HG03575 (cell line): ENCODE measurements around the gene LRRK1.
"Not testable (repeated sequence)": the region's sequence is repeated elsewhere in the genome, so short reads cannot be mapped to it uniquely, and the experiment has no call there.

Source experiments
- ATAC-seq: cut with Tn5 transposase; IDR thresholded peaks from one replicate; pipeline ENCODE4 v1.9.1; 2021; ENCODE audit not compliant: unreplicated experiment, insufficient number of reproducible peaks, low FRiP score; ENCODE audit errors: extremely low read depth

Gene LRRK1

DNA sequence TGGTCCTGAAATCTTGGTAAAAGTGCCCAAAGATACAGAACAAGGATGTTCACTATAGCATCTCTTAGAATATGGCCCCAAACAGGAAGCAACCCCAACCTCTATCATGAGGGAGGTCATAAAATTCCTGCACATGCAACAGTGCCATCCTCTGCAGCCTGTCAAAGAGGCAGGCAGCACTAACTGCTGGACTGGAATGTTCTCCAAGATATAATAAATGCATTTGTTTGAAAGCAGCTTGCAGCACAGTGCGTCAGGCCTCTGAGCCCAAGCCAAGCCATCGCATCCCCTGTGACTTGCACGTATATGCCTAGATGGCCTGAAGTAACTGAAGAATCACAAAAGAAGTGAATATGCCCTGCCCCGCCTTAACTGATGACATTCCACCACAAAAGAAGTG lies 153.1 kb downstream of the LRRK1 start:
- not testable (repeated sequence) for ATAC-seq

DNA sequence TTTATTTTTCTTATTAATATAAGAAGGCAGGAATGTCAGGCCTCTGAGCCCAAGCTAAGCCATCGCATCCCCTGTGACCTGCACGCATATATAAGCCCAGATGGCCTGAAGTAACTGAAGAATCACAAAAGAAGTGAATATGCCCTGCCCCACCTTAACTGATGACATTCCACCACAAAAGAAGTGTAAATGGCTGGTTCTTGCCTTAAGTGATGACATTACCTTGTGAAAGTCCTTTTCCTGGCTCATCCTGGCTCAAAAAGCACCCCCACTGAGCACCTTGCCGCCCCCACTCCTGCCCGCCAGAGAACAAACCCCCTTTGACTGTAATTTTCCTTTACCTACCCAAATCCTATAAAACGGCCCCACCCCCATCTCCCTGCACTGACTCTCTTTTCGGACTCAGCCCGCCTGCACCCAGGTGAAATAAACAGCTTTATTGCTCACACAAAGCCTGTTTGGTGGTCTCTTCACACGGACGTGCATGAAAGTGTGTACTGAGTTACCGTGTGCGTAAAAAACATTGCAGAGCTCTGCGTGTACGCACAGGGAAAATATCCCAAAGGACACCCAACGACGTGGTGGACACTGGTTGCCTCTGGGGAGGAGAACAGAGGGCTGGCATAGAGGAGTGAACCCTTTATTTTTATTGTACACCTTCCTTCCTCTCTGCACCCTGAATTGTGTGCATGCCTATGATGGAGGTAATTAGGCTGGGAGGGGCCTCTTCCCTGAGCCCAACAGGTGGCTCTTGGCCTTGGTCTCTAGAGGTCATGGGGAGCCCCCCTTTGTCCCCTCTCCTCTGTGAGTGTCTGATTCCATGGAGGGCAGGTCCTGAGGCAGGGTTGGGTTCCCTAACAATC lies 158.9 kb downstream of the LRRK1 start:
- not testable (repeated sequence) for ATAC-seq

DNA sequence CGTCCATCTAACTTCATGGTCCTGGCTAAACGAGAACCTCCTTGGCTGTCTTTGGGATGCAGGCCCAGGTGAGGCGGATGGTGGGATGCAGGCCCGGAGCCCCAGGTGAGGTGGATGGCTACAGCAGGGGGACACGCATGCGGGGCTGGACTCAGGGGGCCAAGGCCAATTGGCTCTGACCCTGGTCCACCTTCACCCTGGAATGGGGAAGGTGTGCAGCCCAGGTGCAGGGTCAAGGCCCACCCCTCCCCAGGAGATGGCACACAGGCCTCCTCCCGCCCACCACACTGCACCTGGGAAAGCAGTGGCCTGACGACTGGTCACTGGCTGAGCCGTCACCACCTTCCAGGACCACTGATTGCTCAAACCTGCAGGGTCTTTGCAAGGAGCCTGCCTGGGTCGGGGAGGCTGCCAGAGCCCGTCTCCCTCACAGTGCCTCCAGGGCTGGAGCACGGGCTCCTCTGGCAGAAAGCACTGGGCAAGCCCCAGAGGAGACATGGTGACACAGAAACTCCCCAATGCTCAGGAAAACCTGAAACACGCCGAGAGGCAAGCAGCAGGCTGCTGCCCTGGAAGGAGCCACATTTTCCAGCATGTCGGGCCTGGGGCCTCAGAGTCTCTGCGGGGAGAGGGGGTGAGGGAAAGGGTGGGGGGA lies 159.6 kb downstream of the LRRK1 start:
- ATAC-seq: no peak

DNA sequence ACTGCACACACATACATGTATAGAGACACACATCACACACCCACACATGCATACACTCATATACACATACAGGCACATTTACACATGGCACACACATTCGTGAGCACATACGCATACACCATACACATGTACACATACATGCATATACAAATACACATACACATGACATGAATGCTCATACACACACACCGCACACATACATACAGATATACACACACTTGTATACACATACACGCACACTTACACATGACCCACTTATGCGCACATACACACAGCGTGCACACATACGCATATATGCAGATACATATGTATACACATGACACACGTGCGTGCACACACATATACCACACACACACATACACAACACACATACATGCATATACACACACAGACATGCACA lies 162.7 kb downstream of the LRRK1 start:
- ATAC-seq: no peak

DNA sequence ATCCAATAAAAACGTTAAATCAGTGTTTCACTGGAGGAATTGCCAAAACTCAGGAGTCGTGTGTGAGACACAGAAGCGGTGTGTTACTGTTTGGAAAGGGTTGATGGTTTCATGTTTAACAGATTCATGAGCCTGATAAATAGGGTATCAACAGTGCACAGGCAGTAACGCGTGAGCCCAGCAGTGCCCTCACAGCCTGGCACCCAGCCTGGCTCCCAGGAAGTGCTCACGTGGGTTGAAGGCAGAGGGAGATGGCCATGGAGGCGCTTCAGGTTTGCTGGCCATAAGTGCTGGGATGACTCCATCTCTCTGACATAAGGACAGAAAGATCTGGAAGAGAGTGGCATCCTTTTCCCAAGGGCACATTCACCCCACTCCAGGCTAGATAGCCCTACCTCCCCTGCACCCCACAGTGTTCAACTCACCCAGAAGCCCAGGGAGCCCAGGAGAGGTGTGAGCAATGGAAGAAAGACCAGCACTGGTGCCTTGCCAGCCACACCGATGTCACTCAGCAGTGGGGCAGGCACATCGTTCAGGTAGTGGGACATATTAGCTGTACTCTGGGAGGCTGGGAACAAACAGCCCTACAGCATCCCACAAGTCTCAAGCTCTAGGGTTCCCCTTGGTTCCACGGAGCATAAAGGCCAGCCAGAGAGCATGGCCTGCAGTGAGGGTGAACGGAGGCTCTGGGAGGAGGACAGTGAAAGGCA lies 164.3 kb downstream of the LRRK1 start:
- ATAC-seq: no peak

GRCh38 chr15:101084801-101085200 lies 165.6 kb downstream of the LRRK1 start:
- ATAC-seq: no peak

GRCh38 chr15:101085311-101085700 lies 166.1 kb downstream of the LRRK1 start:
- no peak for ATAC-seq

GRCh38 chr15:101086394-101087171 lies 167.4 kb downstream of the LRRK1 start:
- ATAC-seq: no peak

DNA sequence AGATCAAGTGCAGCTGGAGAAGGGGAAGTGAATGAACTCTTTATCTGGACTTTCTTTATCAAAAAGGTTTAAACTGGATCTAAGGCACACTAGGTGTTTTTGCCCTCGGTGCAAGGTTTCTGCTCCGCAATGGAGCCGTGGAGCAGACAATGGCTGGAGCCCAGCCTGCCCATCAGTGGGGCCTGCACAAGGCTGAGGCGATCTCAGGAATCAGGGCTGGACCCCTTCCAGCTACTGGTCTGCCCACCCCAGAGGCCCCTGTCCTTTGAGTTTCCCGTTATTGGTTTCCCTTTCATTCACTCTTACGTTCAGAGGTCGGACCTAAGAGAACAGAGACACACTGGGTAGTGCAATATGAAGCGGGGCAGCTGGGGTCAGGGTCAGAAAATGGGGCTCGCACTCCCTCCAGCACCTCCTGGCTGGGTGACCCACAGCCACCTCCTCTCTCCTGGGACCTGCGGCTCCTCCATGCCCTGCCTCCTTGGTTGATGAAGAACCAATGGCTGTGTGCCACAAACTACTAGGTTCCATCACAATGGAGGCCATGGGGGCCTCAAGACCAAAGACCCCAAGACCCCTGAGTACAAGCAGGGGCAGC lies 168.1 kb downstream of the LRRK1 start:
- ATAC-seq: no peak

GRCh38 chr15:101088271-101088670 lies 169.1 kb downstream of the LRRK1 start:
- ATAC-seq: no peak

- no peak for ATAC-seq
Measured at GRCh38 chr15:101088788-101089578, 169.8 kb downstream of the LRRK1 start.

DNA sequence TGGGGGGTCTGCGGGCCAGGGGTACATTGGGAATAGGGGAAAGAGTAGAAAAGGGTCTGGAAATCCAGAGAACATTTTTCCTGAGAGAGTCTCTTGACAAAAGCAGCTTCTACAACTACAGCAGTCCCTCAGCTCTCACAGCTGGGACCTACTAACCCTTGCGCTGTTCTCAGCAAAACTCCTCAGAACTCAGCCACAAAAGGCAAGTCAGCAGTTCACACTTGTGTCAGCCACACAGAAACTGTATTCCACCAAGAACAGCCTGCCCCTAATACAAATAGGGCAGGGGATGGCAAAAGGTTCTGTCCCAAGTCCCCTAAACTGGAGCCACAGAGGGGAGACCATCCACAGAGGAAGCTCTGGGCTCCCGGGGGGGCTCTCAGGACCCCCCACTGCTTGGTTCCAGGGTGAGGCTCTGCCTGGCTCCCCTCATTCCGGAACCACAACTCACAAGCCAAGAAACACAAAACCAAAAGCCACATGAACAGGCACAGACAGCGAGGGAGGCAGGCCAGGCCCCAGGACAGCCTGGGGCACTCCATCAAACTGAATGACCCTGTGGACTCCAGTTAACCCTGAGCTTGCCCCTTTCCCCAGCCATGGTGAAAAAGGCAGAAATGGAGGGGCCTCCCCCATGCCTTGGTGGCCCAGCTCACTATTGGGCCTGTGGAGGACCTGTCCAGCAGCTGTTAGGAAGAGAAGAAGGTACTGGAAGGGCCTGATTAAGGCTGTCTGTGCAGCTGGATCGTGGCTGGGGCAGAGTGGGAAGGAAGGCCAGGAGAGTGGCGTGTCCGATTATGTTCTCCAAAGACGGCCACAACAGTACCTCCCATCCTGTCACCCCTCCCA lies 170.6 kb downstream of the LRRK1 start:
- ATAC-seq: no peak

DNA sequence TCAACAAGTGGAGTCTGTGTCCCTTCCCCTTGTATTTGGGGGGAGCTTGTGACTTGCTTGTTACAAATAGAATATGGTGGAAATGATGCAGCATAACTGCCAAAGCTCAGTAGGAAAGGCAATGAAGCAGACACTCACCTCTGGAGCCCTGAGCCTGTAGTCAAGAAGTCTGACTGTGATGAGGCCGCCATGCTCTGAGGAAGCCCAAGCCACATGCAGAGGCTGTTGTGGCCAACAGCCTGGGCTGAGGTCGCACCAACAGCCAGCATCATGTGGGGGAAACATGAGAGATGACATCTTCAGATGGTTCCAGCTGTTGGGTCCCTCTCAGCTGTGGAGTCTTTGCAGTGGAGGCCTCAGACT lies 171.3 kb downstream of the LRRK1 start:
- ATAC-seq: no peak

- ATAC-seq: no peak
Measured at GRCh38 chr15:101091080-101092017, 172.2 kb downstream of the LRRK1 start.

DNA sequence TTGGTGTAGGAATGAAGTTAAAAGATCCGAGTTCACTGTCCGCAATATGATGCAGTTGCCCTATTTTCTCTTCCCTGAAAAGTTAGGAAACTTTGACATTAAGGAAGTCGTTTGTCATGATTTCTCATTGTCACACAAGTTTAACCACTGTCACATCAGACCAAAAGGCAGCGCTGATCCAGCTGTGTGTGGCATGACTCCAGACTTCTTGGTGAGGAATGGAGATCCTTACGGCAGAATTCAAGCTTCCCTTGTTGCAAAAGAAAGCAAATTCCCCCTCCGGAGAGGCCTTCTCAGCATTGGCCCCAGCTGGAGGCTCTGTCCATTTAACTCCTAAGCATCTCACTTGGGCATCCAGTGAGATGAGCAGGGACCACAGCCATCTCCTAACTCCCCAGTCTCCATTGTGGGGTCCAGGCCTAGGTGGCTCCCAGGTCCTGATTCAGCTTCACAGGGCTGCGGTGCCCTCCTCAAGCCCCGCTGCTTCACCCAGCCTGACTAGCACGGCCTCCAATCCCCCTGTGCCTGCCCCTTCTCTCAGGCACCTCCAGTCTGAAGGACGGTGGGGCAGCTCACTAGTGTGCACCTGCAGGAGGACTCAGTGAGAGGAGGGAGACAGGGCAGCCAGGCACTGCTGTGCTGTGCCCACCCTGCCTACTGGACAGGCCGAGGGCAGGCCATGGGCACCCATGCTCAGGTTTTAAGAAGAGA lies 173.2 kb downstream of the LRRK1 start:
- ATAC-seq: no peak

- ATAC-seq: no peak
Measured at GRCh38 chr15:101092867-101093202, 173.7 kb downstream of the LRRK1 start.
